ENCODE measurements around the gene NUMBL.

The NUMBL gene

GRCh38 chr19:40688987-40689338 lies 1.5 kb downstream of the NUMBL start:
- no peak for DNase-seq

GRCh38 chr19:40688309-40688708 lies 2.1 kb downstream of the NUMBL start:
- no peak for DNase-seq

- DNase-seq, result no peak
Measured at GRCh38 chr19:40687525-40688016, 2.9 kb downstream of the NUMBL start.

- DNase-seq, result no peak
Measured at GRCh38 chr19:40686882-40687524, 3.4 kb downstream of the NUMBL start.

- no peak for DNase-seq
Measured at GRCh38 chr19:40685563-40685962, 4.9 kb downstream of the NUMBL start.

- DNase-seq, result no peak
Measured at GRCh38 chr19:40685016-40685526, 5.4 kb downstream of the NUMBL start.

GRCh38 chr19:40684280-40684679 lies 6.2 kb downstream of the NUMBL start:
- no peak for DNase-seq

- no peak for DNase-seq
Measured at GRCh38 chr19:40683437-40683836, 7.0 kb downstream of the NUMBL start.

- no peak for DNase-seq
Measured at GRCh38 chr19:40682431-40682964, 8.0 kb downstream of the NUMBL start.

GRCh38 chr19:40681039-40681438 lies 9.4 kb downstream of the NUMBL start:
- DNase-seq, result no peak

GRCh38 chr19:40677156-40677555 lies 13.3 kb downstream of the NUMBL start:
- no peak for DNase-seq

- no peak for DNase-seq
Measured at GRCh38 chr19:40674291-40674690, 16.2 kb downstream of the NUMBL start.

GRCh38 chr19:40673397-40673796 lies 17.1 kb downstream of the NUMBL start:
- no peak for DNase-seq

GRCh38 chr19:40672573-40673299 lies 17.7 kb downstream of the NUMBL start:
- DNase-seq, result no peak

GRCh38 chr19:40672038-40672437 lies 18.4 kb downstream of the NUMBL start:
- no peak for DNase-seq

GRCh38 chr19:40671404-40671803 lies 19.0 kb downstream of the NUMBL start:
- DNase-seq, result no peak

GRCh38 chr19:40668991-40669614 lies 21.3 kb downstream of the NUMBL start:
- DNase-seq, result no peak

- no peak for DNase-seq
Measured at GRCh38 chr19:40667602-40668001, 22.8 kb downstream of the NUMBL start.

GRCh38 chr19:40666803-40667438 lies 23.5 kb downstream of the NUMBL start:
- DNase-seq, result no peak

GRCh38 chr19:40663695-40664692 lies 26.5 kb downstream of the NUMBL start:
- DNase-seq, result no peak

- peak; percentile 85 for DNase-seq
Measured at GRCh38 chr19:40662925-40663694, 27.3 kb downstream of the NUMBL start.

Measured in midbrain (tissue), 1 donor.